Measurements from ENCODE around the gene HDAC4.

DNA sequence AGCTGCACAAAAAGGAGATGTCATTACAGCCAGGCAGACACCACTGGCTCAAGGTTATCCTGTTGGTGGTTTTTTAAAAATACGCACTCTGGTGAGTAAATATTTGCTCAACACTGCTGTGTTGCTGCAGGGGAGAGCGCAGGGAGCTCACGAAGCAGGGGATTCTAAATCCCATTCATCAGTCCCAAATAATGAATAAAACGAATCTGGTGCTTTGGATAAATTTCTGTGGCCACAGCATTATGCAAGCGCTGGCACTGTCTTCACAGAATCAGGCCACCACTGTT, 256.2 kb downstream of the HDAC4 start:
- TF ChIP-seq, protein P1, sequence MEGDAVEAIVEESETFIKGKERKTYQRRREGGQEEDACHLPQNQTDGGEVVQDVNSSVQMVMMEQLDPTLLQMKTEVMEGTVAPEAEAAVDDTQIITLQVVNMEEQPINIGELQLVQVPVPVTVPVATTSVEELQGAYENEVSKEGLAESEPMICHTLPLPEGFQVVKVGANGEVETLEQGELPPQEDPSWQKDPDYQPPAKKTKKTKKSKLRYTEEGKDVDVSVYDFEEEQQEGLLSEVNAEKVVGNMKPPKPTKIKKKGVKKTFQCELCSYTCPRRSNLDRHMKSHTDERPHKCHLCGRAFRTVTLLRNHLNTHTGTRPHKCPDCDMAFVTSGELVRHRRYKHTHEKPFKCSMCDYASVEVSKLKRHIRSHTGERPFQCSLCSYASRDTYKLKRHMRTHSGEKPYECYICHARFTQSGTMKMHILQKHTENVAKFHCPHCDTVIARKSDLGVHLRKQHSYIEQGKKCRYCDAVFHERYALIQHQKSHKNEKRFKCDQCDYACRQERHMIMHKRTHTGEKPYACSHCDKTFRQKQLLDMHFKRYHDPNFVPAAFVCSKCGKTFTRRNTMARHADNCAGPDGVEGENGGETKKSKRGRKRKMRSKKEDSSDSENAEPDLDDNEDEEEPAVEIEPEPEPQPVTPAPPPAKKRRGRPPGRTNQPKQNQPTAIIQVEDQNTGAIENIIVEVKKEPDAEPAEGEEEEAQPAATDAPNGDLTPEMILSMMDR (IDR thresholded peaks at IDR 0.05): no peak
- TF ChIP-seq POLR2AphosphoS5 (IDR thresholded peaks at IDR 0.05; ENCODE audit: low read depth, low read length) (no peak), SIN3A (IDR thresholded peaks at IDR 0.05; ENCODE audit: borderline replicate concordance, insufficient read depth, low read depth, low read length) (no peak)
- TF ChIP-seq, protein P2, sequence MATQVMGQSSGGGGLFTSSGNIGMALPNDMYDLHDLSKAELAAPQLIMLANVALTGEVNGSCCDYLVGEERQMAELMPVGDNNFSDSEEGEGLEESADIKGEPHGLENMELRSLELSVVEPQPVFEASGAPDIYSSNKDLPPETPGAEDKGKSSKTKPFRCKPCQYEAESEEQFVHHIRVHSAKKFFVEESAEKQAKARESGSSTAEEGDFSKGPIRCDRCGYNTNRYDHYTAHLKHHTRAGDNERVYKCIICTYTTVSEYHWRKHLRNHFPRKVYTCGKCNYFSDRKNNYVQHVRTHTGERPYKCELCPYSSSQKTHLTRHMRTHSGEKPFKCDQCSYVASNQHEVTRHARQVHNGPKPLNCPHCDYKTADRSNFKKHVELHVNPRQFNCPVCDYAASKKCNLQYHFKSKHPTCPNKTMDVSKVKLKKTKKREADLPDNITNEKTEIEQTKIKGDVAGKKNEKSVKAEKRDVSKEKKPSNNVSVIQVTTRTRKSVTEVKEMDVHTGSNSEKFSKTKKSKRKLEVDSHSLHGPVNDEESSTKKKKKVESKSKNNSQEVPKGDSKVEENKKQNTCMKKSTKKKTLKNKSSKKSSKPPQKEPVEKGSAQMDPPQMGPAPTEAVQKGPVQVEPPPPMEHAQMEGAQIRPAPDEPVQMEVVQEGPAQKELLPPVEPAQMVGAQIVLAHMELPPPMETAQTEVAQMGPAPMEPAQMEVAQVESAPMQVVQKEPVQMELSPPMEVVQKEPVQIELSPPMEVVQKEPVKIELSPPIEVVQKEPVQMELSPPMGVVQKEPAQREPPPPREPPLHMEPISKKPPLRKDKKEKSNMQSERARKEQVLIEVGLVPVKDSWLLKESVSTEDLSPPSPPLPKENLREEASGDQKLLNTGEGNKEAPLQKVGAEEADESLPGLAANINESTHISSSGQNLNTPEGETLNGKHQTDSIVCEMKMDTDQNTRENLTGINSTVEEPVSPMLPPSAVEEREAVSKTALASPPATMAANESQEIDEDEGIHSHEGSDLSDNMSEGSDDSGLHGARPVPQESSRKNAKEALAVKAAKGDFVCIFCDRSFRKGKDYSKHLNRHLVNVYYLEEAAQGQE (IDR thresholded peaks at IDR 0.05; ENCODE audit: insufficient read depth in 1 of 2, low read depth in 2 of 2, low read length in 1 of 2): no peak
